ENCODE data around the gene ANTXR1. TPM values are rescaled to one million over a fixed set of nuclear protein-coding genes. Genes with fewer than 3 reads are reported as not detected.

ANTXR1 gene
- total RNA-seq, 1 experiment from 2014 or later = 37.3 TPM

DNA sequence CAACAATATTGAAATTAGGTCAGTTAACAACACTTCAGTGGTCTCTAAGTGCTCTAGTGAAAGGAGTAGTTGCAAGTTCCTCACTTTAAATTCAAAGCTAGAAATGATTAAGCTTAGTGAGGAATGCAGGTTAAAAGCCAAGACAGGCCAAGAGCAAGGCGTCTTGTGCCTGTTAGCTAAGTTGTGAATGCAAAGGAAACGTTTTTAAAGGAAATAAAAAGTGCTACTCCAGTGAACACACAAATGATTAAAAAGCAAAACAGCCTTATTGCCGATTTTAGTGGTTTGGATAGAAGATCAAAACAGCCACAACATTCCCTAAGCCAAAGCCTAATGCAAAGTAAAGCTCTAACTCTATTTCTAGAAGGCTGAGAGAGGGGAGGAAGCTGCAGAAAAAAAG lies 44.7 kb downstream of the ANTXR1 start:
- H3K36me3 Mint-ChIP-seq (ENCODE audit: insufficient read depth in 1 of 3, low read depth in 3 of 3) = peaks cover 0 to 10% (median 8%) of the 10 kb centered on the region in 3 experiments; a peak in 6 of 7 replicates
- no peak overlapping the region for H2AFZ ChIP-seq (ENCODE audit: low read length)
- H3K23ac ChIP-seq (ENCODE audit: insufficient read length, low read depth, low read length) = no peak overlapping the region
- H3K4me1 Mint-ChIP-seq = no peaks in the 10 kb centered on the region
- H3K27ac ChIP-seq (ENCODE audit: insufficient read length, low read depth, low read length) = no peak overlapping the region
- no peaks in the 10 kb centered on the region for H3K79me1 ChIP-seq (ENCODE audit: insufficient read depth, low read depth, low read length, poor library complexity, severe bottlenecking)
- no peak overlapping the region for H3K4me3 Mint-ChIP-seq
- H2BK5ac ChIP-seq (ENCODE audit: insufficient read length, low read length) = no peak overlapping the region
- no peak overlapping the region for H3K4me2 ChIP-seq (ENCODE audit: insufficient read depth, insufficient read length, low read length)
- TF ChIP-seq, protein P1, sequence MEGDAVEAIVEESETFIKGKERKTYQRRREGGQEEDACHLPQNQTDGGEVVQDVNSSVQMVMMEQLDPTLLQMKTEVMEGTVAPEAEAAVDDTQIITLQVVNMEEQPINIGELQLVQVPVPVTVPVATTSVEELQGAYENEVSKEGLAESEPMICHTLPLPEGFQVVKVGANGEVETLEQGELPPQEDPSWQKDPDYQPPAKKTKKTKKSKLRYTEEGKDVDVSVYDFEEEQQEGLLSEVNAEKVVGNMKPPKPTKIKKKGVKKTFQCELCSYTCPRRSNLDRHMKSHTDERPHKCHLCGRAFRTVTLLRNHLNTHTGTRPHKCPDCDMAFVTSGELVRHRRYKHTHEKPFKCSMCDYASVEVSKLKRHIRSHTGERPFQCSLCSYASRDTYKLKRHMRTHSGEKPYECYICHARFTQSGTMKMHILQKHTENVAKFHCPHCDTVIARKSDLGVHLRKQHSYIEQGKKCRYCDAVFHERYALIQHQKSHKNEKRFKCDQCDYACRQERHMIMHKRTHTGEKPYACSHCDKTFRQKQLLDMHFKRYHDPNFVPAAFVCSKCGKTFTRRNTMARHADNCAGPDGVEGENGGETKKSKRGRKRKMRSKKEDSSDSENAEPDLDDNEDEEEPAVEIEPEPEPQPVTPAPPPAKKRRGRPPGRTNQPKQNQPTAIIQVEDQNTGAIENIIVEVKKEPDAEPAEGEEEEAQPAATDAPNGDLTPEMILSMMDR (conservative IDR thresholded peaks at IDR 0.05) = no peak
- H3K9me3 ChIP-seq (ENCODE audit: control insufficient read depth, low read depth, low read length) = no peaks in the 10 kb centered on the region
- no peaks in the 10 kb centered on the region for H3K27me3 Mint-ChIP-seq (ENCODE audit: low read depth)
- no peak overlapping the region for H2BK15ac ChIP-seq (ENCODE audit: low read depth, low read length)
- no CpG with 5 or more reads among the region's 3 CpGs for WGBS (ENCODE audit: extremely low coverage, insufficient read length, low lambda C conversion rate)
- no peaks in the 10 kb centered on the region for H3K27me3 ChIP-seq (ENCODE audit: insufficient read depth, low read length)
- no peak overlapping the region for H3K14ac ChIP-seq (ENCODE audit: insufficient read depth, low read length)
- no peak overlapping the region for H2AK5ac ChIP-seq (ENCODE audit: insufficient read length, low read length)
- H3K4ac ChIP-seq (ENCODE audit: low read depth, low read length) = no peak overlapping the region
- no peaks in the 10 kb centered on the region; a peak in 2 of 5 replicates for H3K9me3 Mint-ChIP-seq
- no peaks in the 10 kb centered on the region for H3K23me2 ChIP-seq (ENCODE audit: insufficient read length, low read depth, low read length, poor library complexity, severe bottlenecking)
- no peaks in the 10 kb centered on the region; the same call in 1 of the 2 replicates for H3K79me2 ChIP-seq (ENCODE audit: insufficient read depth, low read length)
- no peaks in the 10 kb centered on the region; the same call in none of the 2 replicates for H3K4me1 ChIP-seq (ENCODE audit: insufficient read depth, low read length)
- no peak overlapping the region for H2BK20ac ChIP-seq (ENCODE audit: low read depth, low read length, poor library complexity, severe bottlenecking)
- H4K8ac ChIP-seq (replicated peaks; ENCODE audit: insufficient read length, low read depth, low read length) = no peak overlapping the region
- no peak overlapping the region for H3K56ac ChIP-seq (ENCODE audit: insufficient read length, low read depth, low read length)
- no peak overlapping the region for H4K91ac ChIP-seq (ENCODE audit: insufficient read length, low read depth, low read length)
- no peak overlapping the region for H3K18ac ChIP-seq (ENCODE audit: insufficient read length, low read depth, low read length)
- H2BK120ac ChIP-seq (ENCODE audit: low read depth, low read length, poor library complexity, severe bottlenecking) = no peak overlapping the region
- H3K9ac ChIP-seq (ENCODE audit: extremely low read depth, insufficient read length, low read length) = no peak overlapping the region
- H4K20me1 ChIP-seq (ENCODE audit: control insufficient read depth, insufficient read depth, insufficient read length) = no peaks in the 10 kb centered on the region
- H3K27ac Mint-ChIP-seq = no peak overlapping the region
- no peak overlapping the region for H3T11ph ChIP-seq (ENCODE audit: low read length)
- H2BK12ac ChIP-seq (ENCODE audit: insufficient read length, low read depth, low read length) = no peak overlapping the region
- DNase-seq = no peak
- no peak overlapping the region for H4K5ac ChIP-seq (ENCODE audit: insufficient read length, low read depth, low read length)
